WTC11 (cell line): ENCODE results near the gene XDH.

Experiments used
- ATF2 ChIP-seq: sonication (generic); formaldehyde crosslinking; IDR thresholded peaks from 2 replicates; pipeline ENCODE4 v1.8.1; 2022; ENCODE audit warnings: low read depth, missing genetic modification reagents, borderline replicate concordance
- FOXK1 ChIP-seq: sonication (generic); formaldehyde crosslinking; IDR thresholded peaks from 2 replicates; pipeline ENCODE4 v1.8.0; 2022; ENCODE audit warnings: mild to moderate bottlenecking, moderate library complexity, missing genetic modification reagents
- FOXP1 ChIP-seq: sonication (generic); formaldehyde crosslinking; IDR thresholded peaks from 2 replicates; pipeline ENCODE4 v1.8.0; 2022; ENCODE audit warnings: missing genetic modification reagents, mild to moderate bottlenecking, moderate library complexity, borderline replicate concordance
- NR1H2 ChIP-seq: sonication (generic); formaldehyde crosslinking; IDR thresholded peaks from 2 replicates; pipeline ENCODE4 v1.9.0; 2021; ENCODE audit warnings: mild to moderate bottlenecking, moderate library complexity, missing genetic modification reagents
- NR3C1 ChIP-seq: sonication (generic); formaldehyde crosslinking; conservative IDR thresholded peaks from 2 replicates; pipeline ENCODE4 v1.8.1; 2023; ENCODE audit warnings: low read depth, mild to moderate bottlenecking, missing genetic modification reagents
- SP1 ChIP-seq: sonication (generic); formaldehyde crosslinking; conservative IDR thresholded peaks from 2 replicates; pipeline ENCODE4 v1.8.1; 2022; ENCODE audit warnings: missing genetic modification reagents
- ZBTB43 ChIP-seq: sonication (generic); formaldehyde crosslinking; IDR thresholded peaks from 2 replicates; pipeline ENCODE4 v1.8.1; 2023; ENCODE audit warnings: mild to moderate bottlenecking, missing genetic modification reagents
- ZNF138 ChIP-seq: sonication (generic); formaldehyde crosslinking; conservative IDR thresholded peaks from 2 replicates; pipeline ENCODE4 v1.8.1; 2022; ENCODE audit warnings: mild to moderate bottlenecking, moderate library complexity, missing genetic modification reagents
- ZNF263 ChIP-seq: sonication (generic); formaldehyde crosslinking; IDR thresholded peaks from 2 replicates; pipeline ENCODE4 v1.8.1; 2022; ENCODE audit warnings: low read depth, mild to moderate bottlenecking, moderate library complexity, missing genetic modification reagents
- TF ChIP-seq, protein P1 (sequence below): sonication (generic); formaldehyde crosslinking; IDR thresholded peaks from 2 replicates; pipeline ENCODE4 v1.8.0; 2022; ENCODE audit warnings: mild to moderate bottlenecking, missing genetic modification reagents
- TF ChIP-seq, protein P2 (sequence below): fragments of 200-600 bp; IDR thresholded peaks from 2 replicates; pipeline ENCODE4 v1.8.0; 2022; ENCODE audit warnings: antibody characterized with exemption

DNA sequence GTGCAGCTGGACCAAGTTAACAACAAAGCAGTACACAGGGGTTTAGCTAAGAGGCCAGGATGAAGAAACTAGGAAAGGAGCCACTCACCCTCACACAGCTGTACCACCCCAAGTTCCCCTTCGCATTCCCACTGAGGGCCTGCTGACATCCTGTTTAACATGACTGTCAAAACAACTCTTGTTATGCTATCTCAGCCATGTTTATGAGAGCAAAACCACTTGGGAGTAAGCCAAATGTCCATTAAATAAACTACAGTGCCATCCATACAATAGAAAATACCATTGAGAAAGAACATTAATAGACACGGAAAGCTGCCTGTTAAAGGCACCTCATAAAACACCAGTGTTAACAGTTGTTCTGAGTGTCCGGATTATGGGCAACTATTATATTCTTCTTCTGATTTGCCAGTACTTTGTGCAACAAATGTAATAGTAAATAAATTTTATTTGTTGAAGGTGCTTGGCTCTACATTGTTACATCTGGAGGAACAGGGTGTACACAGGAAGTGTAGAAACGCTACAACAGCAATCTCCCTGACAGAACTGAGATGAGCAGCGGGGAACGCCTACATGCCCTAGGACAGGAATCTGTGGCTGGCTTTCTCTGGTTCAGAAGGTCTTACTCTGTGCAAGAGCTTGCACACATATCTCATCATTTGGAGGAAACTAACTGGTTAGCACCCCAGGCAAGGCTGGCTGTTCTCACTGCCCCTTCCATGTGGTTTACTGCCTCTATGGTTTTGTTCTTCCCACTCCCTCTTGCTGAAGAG is 95.0 kb downstream of the XDH start:
- TF ChIP-seq ZNF263 (CRISPR knock-in tag): no peak
- TF ChIP-seq, protein P1, sequence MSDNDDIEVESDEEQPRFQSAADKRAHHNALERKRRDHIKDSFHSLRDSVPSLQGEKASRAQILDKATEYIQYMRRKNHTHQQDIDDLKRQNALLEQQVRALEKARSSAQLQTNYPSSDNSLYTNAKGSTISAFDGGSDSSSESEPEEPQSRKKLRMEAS (CRISPR knock-in tag): no peak
- TF ChIP-seq FOXK1 (CRISPR knock-in tag): no peak
- TF ChIP-seq, protein P2, sequence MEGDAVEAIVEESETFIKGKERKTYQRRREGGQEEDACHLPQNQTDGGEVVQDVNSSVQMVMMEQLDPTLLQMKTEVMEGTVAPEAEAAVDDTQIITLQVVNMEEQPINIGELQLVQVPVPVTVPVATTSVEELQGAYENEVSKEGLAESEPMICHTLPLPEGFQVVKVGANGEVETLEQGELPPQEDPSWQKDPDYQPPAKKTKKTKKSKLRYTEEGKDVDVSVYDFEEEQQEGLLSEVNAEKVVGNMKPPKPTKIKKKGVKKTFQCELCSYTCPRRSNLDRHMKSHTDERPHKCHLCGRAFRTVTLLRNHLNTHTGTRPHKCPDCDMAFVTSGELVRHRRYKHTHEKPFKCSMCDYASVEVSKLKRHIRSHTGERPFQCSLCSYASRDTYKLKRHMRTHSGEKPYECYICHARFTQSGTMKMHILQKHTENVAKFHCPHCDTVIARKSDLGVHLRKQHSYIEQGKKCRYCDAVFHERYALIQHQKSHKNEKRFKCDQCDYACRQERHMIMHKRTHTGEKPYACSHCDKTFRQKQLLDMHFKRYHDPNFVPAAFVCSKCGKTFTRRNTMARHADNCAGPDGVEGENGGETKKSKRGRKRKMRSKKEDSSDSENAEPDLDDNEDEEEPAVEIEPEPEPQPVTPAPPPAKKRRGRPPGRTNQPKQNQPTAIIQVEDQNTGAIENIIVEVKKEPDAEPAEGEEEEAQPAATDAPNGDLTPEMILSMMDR: no peak
- no peak for TF ChIP-seq NR3C1 (CRISPR knock-in tag)
- no peak for TF ChIP-seq SP1 (CRISPR knock-in tag)
- TF ChIP-seq ZNF138: no peak
- no peak for TF ChIP-seq ATF2
- no peak for TF ChIP-seq ZBTB43 (CRISPR knock-in tag)
- no peak for TF ChIP-seq FOXP1 (CRISPR knock-in tag)
- TF ChIP-seq NR1H2 (CRISPR knock-in tag): no peak
